HepG2 (cell line): ENCODE data around the gene BRAP. TPM values are rescaled to one million over a fixed set of nuclear protein-coding genes. Genes with fewer than 3 reads are reported as not detected.

Experiments
- BRCA1 ChIP-seq: sonication (generic); formaldehyde crosslinking; IDR thresholded peaks from 2 replicates; pipeline ENCODE4 v1.4.0; 2020; ENCODE audit warnings: missing genetic modification reagents
- ELF1 ChIP-seq: sonication (generic); formaldehyde crosslinking; IDR thresholded peaks from 2 replicates; pipeline ENCODE4 v1.4.0; 2020; ENCODE audit warnings: missing genetic modification reagents
- HNRNPL ChIP-seq: fragments of 200-400 bp; formaldehyde crosslinking; IDR thresholded peaks from 2 replicates; pipeline ENCODE4 v1.6.1; 2017; ENCODE audit warnings: mild to moderate bottlenecking, low read depth, low read length
- HOXA9 ChIP-seq: sonication (generic); formaldehyde crosslinking; IDR thresholded peaks from 2 replicates; pipeline ENCODE4 v1.8.1; 2022; ENCODE audit warnings: missing genetic modification reagents, mild to moderate bottlenecking, moderate library complexity, borderline replicate concordance
- SALL1 ChIP-seq: sonication (generic); formaldehyde crosslinking; IDR thresholded peaks from 2 replicates; pipeline ENCODE4 v1.8.0; 2022; ENCODE audit warnings: mild to moderate bottlenecking, missing genetic modification reagents
- TBX2 ChIP-seq: sonication (generic); formaldehyde crosslinking; IDR thresholded peaks from 2 replicates; pipeline ENCODE4 v1.5.0; 2020; ENCODE audit warnings: missing genetic modification reagents, mild to moderate bottlenecking, borderline replicate concordance
- ZNF180 ChIP-seq: sonication (generic); formaldehyde crosslinking; IDR thresholded peaks from 2 replicates; pipeline ENCODE4 v1.4.0; 2020; ENCODE audit warnings: low read depth, missing genetic modification reagents, borderline replicate concordance
- ZNF292 ChIP-seq: sonication (generic); formaldehyde crosslinking; IDR thresholded peaks from 2 replicates; pipeline ENCODE4 v1.8.1; 2022; ENCODE audit warnings: mild to moderate bottlenecking, low read depth, missing genetic modification reagents, borderline replicate concordance
- ZNF678 ChIP-seq: sonication (generic); formaldehyde crosslinking; IDR thresholded peaks from 2 replicates; pipeline ENCODE4 v1.4.0; 2020; ENCODE audit warnings: mild to moderate bottlenecking, missing genetic modification reagents
- polyA plus RNA-seq, 8 experiments: library from polyadenylated mRNA; depleted of rRNA in 3 of 8; stranded (reverse) in 7 of 8; unstranded in 1 of 8; fragments of >200 nt; fragmentation: Illumina TruSeq in 4 of 8; extraction: Trizol in 4 of 8; gene quantifications; 2 replicates each; pipeline versions ENCODE4 v1.2.1 to v1.2.3, GENCODE V29; 2011 to 2016; ENCODE audit warnings: low read depth in 4 of 8, missing spikeins in 1 of 8, mixed read lengths in 1 of 8; ENCODE audit not compliant: insufficient read depth in 1 of 8
- total RNA-seq, 5 experiments: library from RNA; depleted of rRNA; stranded (reverse); fragments of >200 nt; fragmentation: Illumina TruSeq; extraction: Trizol; gene quantifications; 2 replicates each; pipeline ENCODE4 v1.2.3, GENCODE V29; 2016; ENCODE audit warnings: low read depth in 1 of 5
- TF ChIP-seq, protein P1 (sequence below): sonication (generic); formaldehyde crosslinking; IDR thresholded peaks from 2 replicates; pipeline ENCODE4 v1.4.0; 2020; ENCODE audit warnings: missing genetic modification reagents
- TF ChIP-seq, protein P2 (sequence below): sonication (generic); formaldehyde crosslinking; IDR thresholded peaks from 2 replicates; pipeline ENCODE4 v1.5.1; 2020; ENCODE audit warnings: missing genetic modification reagents, mild to moderate bottlenecking, borderline replicate concordance
- TF ChIP-seq, protein P3 (sequence below): sonication (generic); IDR thresholded peaks from 2 replicates; pipeline ENCODE4 v1.6.1; 2016; ENCODE audit warnings: low read depth, borderline replicate concordance
- TF ChIP-seq, protein P4 (sequence below): fragments of 450-650 bp; IDR thresholded peaks from 2 replicates; pipeline ENCODE4 v1.6.1; 2016
- TF ChIP-seq, protein P5 (sequence below): sonication (generic); formaldehyde crosslinking; IDR thresholded peaks from 2 replicates; pipeline ENCODE4 v1.4.0; 2020; ENCODE audit warnings: mild to moderate bottlenecking, missing genetic modification reagents
- TF ChIP-seq, protein P6 (sequence below): sonication (generic); formaldehyde crosslinking; IDR thresholded peaks from 2 replicates; pipeline ENCODE4 v1.5.1; 2020; ENCODE audit warnings: mild to moderate bottlenecking, moderate library complexity, missing genetic modification reagents
- TF ChIP-seq, protein P7 (sequence below): IDR thresholded peaks from 2 replicates; pipeline ENCODE4 v1.6.1; 2018; ENCODE audit warnings: missing genetic modification reagents, mild to moderate bottlenecking, missing compliant biosample characterization

BRAP gene
- total and polyA plus RNA-seq, 2 of the 13 experiments (the other 11 are each of a cell fraction or from before 2014, with no cell fraction given), result 8.1 to 15.4 TPM

DNA sequence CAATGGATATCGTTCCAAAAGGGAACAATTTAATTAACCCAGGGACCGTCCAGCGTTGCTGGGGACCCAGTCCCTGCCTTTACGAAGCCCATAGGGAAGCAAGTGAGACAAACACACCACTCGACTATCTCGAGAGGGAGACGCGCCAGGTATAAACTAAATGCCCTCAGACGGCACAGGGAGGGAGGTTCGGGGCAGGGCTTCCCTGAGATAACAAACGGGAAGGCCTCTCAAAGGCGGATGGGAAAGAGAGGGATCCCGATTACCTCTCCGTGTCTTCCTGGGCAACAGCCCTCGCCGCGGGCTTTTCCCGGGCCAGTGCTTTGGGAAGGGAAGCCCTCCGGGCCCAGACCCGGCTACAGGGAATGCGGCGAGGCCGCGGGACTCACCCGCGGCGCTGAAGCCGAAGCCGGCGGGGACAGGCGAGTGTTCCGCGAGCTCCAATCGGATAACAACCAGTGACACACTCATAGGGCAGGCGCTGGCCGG, 390 bp downstream of the BRAP start (continued):
- TF ChIP-seq, protein P1, sequence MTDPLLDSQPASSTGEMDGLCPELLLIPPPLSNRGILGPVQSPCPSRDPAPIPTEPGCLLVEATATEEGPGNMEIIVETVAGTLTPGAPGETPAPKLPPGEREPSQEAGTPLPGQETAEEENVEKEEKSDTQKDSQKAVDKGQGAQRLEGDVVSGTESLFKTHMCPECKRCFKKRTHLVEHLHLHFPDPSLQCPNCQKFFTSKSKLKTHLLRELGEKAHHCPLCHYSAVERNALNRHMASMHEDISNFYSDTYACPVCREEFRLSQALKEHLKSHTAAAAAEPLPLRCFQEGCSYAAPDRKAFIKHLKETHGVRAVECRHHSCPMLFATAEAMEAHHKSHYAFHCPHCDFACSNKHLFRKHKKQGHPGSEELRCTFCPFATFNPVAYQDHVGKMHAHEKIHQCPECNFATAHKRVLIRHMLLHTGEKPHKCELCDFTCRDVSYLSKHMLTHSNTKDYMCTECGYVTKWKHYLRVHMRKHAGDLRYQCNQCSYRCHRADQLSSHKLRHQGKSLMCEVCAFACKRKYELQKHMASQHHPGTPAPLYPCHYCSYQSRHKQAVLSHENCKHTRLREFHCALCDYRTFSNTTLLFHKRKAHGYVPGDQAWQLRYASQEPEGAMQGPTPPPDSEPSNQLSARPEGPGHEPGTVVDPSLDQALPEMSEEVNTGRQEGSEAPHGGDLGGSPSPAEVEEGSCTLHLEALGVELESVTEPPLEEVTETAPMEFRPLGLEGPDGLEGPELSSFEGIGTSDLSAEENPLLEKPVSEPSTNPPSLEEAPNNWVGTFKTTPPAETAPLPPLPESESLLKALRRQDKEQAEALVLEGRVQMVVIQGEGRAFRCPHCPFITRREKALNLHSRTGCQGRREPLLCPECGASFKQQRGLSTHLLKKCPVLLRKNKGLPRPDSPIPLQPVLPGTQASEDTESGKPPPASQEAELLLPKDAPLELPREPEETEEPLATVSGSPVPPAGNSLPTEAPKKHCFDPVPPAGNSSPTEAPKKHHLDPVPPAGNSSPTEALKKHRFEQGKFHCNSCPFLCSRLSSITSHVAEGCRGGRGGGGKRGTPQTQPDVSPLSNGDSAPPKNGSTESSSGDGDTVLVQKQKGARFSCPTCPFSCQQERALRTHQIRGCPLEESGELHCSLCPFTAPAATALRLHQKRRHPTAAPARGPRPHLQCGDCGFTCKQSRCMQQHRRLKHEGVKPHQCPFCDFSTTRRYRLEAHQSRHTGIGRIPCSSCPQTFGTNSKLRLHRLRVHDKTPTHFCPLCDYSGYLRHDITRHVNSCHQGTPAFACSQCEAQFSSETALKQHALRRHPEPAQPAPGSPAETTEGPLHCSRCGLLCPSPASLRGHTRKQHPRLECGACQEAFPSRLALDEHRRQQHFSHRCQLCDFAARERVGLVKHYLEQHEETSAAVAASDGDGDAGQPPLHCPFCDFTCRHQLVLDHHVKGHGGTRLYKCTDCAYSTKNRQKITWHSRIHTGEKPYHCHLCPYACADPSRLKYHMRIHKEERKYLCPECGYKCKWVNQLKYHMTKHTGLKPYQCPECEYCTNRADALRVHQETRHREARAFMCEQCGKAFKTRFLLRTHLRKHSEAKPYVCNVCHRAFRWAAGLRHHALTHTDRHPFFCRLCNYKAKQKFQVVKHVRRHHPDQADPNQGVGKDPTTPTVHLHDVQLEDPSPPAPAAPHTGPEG (CRISPR knock-in tag), result no peak; the same call in 1 of the 2 replicates
- no peak for TF ChIP-seq HOXA9 (CRISPR knock-in tag)
- TF ChIP-seq ZNF678, result no peak
- 0 out of 2 replicates have a peak, but pooled peaks have one; percentile 1 for TF ChIP-seq ZNF292 (CRISPR knock-in tag)
- TF ChIP-seq SALL1 (CRISPR knock-in tag), result no peak
- peak; percentile 5; the same call in 1 of the 2 replicates for TF ChIP-seq TBX2 (CRISPR knock-in tag)
- TF ChIP-seq, protein P2, sequence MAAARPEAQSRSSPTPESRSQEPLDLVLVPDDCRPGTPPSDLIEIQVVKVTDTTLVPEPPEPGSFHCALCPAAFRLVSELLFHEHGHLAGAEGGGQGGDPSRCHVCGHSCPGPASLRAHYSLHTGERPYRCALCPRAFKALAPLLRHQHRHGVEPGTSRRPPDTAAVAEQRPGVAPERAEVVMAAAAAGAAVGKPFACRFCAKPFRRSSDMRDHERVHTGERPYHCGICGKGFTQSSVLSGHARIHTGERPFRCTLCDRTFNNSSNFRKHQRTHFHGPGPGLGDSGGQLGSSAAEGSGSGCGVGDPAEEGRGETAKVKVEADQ (CRISPR knock-in tag), result no peak
- TF ChIP-seq BRCA1 (CRISPR knock-in tag), result no peak
- TF ChIP-seq ZNF180 (CRISPR knock-in tag), result no peak
- TF ChIP-seq, protein P3, sequence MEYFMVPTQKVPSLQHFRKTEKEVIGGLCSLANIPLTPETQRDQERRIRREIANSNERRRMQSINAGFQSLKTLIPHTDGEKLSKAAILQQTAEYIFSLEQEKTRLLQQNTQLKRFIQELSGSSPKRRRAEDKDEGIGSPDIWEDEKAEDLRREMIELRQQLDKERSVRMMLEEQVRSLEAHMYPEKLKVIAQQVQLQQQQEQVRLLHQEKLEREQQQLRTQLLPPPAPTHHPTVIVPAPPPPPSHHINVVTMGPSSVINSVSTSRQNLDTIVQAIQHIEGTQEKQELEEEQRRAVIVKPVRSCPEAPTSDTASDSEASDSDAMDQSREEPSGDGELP, result no peak
- TF ChIP-seq ELF1 (CRISPR knock-in tag), result no peak
- no peak for TF ChIP-seq HNRNPL
- TF ChIP-seq, protein P4, sequence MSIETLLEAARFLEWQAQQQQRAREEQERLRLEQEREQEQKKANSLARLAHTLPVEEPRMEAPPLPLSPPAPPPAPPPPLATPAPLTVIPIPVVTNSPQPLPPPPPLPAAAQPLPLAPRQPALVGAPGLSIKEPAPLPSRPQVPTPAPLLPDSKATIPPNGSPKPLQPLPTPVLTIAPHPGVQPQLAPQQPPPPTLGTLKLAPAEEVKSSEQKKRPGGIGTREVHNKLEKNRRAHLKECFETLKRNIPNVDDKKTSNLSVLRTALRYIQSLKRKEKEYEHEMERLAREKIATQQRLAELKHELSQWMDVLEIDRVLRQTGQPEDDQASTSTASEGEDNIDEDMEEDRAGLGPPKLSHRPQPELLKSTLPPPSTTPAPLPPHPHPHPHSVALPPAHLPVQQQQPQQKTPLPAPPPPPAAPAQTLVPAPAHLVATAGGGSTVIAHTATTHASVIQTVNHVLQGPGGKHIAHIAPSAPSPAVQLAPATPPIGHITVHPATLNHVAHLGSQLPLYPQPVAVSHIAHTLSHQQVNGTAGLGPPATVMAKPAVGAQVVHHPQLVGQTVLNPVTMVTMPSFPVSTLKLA, result no peak
- TF ChIP-seq, protein P5, sequence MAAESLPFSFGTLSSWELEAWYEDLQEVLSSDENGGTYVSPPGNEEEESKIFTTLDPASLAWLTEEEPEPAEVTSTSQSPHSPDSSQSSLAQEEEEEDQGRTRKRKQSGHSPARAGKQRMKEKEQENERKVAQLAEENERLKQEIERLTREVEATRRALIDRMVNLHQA, result no peak
- TF ChIP-seq, protein P6, sequence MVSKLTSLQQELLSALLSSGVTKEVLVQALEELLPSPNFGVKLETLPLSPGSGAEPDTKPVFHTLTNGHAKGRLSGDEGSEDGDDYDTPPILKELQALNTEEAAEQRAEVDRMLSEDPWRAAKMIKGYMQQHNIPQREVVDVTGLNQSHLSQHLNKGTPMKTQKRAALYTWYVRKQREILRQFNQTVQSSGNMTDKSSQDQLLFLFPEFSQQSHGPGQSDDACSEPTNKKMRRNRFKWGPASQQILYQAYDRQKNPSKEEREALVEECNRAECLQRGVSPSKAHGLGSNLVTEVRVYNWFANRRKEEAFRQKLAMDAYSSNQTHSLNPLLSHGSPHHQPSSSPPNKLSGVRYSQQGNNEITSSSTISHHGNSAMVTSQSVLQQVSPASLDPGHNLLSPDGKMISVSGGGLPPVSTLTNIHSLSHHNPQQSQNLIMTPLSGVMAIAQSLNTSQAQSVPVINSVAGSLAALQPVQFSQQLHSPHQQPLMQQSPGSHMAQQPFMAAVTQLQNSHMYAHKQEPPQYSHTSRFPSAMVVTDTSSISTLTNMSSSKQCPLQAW (CRISPR knock-in tag), result 0 out of 2 replicates have a peak, but pooled peaks have one; percentile 14
- TF ChIP-seq, protein P7, sequence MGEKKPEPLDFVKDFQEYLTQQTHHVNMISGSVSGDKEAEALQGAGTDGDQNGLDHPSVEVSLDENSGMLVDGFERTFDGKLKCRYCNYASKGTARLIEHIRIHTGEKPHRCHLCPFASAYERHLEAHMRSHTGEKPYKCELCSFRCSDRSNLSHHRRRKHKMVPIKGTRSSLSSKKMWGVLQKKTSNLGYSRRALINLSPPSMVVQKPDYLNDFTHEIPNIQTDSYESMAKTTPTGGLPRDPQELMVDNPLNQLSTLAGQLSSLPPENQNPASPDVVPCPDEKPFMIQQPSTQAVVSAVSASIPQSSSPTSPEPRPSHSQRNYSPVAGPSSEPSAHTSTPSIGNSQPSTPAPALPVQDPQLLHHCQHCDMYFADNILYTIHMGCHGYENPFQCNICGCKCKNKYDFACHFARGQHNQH, result no peak
